Ascending aorta (tissue), 2 donors: ENCODE measurements around the gene LBR. TPM values are rescaled to one million over a fixed set of nuclear protein-coding genes. Genes with fewer than 3 reads are reported as not detected.

ENCODE experiments used
- DNase-seq, 2 donors: peaks; one replicate each; pipeline ENCODE4 v3.0.0-alpha.2; 2019; ENCODE audit warnings: low spot score in 2 of 2
- H3K27ac ChIP-seq, 2 donors: fragments of 200-600 bp; sonication (generic); one replicate each; pipeline ENCODE4 v1.5.1; 2016 to 2017; ENCODE audit warnings: mild to moderate bottlenecking in 1 of 2
- H3K27me3 ChIP-seq: fragments of 200-600 bp; sonication (generic); one replicate; pipeline ENCODE4 v1.5.1; 2017
- H3K36me3 ChIP-seq, 2 donors: fragments of 200-600 bp; sonication (generic); one replicate each; pipeline ENCODE4 v1.5.1; 2016
- H3K4me1 ChIP-seq, 2 donors: fragments of 200-600 bp; sonication (generic); one replicate each; pipeline ENCODE4 v1.5.1; 2016 to 2017; ENCODE audit warnings: mild to moderate bottlenecking in 1 of 2
- H3K4me3 ChIP-seq, 2 donors: fragments of 200-600 bp; sonication (generic); one replicate each; pipeline ENCODE4 v1.5.1; 2016 to 2017; ENCODE audit warnings: mild to moderate bottlenecking in 1 of 2
- H3K9me3 ChIP-seq, 2 donors: fragments of 200-600 bp; sonication (generic); one replicate each; pipeline ENCODE4 v1.5.1; 2016
- intact Hi-C: fragments of 100-400 bp; cut with DNase I; formaldehyde crosslinking; loops from one replicate; pipeline ENCODE4 v1.15.1; 2023
- total RNA-seq: library from RNA; depleted of rRNA; stranded (reverse); fragments of >200 nt; gene quantifications from one replicate; pipeline ENCODE4 v1.1.0, GENCODE V29; 2016
- TF ChIP-seq, protein P1 (sequence below), 3 experiments: fragments of 200-600 bp in 2 of 3; fragments of 450-650 bp in 1 of 3; sonication (generic) in 2 of 3; IDR thresholded peaks; one replicate each; pipeline ENCODE4 v1.5.1; 2016 to 2019; ENCODE audit warnings: antibody characterized with exemption in 3 of 3, mild to moderate bottlenecking in 1 of 3, moderate library complexity in 1 of 3

Gene LBR
- total RNA-seq, 1 donor from 2014 or later, result 21.1 TPM

DNA sequence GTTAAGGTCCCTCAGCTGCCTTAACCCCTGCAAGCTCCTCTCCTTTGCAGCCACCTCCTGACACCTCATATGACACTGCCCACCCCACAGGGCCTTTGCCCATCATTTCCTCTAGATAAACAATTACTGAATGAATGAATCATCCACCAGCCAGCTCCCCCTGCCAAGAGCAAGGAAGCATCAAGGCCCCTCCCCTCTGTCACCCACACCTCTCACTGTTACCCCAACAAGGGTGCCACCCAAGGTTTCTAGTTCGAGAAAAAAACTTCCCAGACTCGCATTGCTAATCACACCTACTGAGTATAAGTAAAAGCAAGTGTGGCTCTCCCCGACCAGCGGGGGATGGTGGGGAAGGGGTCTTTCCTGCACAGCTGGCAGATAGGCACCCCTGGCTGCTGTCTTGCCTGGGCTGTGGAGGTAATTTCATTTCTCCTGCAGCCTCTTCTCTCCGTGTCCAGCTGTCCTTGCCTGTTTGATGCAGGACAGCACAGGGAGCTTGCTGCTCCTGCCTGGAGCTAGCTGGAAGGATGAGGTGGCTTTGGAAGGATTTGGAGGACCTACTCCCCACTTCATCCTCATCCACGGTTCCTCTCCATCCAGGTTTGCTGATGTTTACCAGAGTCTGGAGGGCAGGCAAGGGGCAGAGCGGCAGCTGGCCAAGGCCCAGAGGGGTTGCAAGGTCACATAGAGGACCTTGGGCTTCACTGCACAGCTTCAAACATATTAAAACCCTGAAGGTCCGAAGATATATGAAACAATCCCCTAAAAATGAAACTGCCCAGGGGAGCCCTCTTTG lies 33.1 kb upstream of the LBR start:
- Histone ChIP-seq H3K27me3 (no peaks in the 10 kb centered on the region), H3K36me3 (no peaks in the 10 kb centered on the region), H3K27ac (no peak overlapping the region), H3K9me3 (no peaks in the 10 kb centered on the region), H3K4me1 (no peaks in the 10 kb centered on the region), H3K4me3 (no peak overlapping the region)
- intact Hi-C loops, result no loop called here
- no peak for DNase-seq
- TF ChIP-seq, protein P1, sequence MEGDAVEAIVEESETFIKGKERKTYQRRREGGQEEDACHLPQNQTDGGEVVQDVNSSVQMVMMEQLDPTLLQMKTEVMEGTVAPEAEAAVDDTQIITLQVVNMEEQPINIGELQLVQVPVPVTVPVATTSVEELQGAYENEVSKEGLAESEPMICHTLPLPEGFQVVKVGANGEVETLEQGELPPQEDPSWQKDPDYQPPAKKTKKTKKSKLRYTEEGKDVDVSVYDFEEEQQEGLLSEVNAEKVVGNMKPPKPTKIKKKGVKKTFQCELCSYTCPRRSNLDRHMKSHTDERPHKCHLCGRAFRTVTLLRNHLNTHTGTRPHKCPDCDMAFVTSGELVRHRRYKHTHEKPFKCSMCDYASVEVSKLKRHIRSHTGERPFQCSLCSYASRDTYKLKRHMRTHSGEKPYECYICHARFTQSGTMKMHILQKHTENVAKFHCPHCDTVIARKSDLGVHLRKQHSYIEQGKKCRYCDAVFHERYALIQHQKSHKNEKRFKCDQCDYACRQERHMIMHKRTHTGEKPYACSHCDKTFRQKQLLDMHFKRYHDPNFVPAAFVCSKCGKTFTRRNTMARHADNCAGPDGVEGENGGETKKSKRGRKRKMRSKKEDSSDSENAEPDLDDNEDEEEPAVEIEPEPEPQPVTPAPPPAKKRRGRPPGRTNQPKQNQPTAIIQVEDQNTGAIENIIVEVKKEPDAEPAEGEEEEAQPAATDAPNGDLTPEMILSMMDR (IDR thresholded peaks at IDR 0.05), result no peak

DNA sequence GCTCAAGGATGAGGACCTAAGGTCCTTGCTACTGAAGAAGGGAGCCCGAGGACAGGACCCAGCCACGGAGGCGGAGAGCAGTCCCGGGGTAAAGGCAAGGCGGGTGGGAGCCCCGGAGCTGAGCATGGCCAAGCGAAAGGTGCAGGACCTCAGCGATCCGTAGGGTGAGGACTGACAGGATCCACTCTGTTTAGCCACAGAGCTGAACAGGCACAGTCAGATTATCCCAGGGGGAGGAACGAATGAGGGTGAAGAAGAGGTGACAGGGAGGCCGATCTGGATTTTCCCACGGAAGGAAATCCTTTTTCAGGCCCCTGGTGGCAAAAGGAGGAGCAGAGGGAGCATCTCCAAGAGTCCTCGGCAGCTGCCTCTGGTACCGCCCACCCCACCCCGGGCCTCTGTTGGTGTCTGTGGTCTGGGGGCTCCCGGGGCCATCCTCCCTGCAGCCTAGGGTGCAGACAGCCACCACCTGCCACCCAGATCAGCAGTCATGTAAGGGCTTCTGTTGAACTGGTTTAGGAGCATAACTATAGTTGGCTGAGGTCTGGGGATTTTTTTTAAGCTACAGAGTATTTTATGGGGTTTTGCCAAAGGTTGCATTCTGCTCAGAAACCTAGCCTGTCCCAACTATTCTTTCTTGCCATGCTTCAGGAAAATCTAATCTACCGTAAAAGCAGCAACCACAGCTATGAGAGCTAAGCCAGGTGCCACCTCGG lies 32.3 kb upstream of the LBR start:
- no peaks in the 10 kb centered on the region for H3K4me1 ChIP-seq
- no peaks in the 10 kb centered on the region for H3K27me3 ChIP-seq
- H3K4me3 ChIP-seq, result no peak overlapping the region
- TF ChIP-seq, protein P1 (IDR thresholded peaks at IDR 0.05), result no peak
- H3K9me3 ChIP-seq, result no peaks in the 10 kb centered on the region
- H3K27ac ChIP-seq, result no peak overlapping the region
- no peak for DNase-seq
- no peaks in the 10 kb centered on the region for H3K36me3 ChIP-seq
- intact Hi-C loops, result no loop called here

DNA sequence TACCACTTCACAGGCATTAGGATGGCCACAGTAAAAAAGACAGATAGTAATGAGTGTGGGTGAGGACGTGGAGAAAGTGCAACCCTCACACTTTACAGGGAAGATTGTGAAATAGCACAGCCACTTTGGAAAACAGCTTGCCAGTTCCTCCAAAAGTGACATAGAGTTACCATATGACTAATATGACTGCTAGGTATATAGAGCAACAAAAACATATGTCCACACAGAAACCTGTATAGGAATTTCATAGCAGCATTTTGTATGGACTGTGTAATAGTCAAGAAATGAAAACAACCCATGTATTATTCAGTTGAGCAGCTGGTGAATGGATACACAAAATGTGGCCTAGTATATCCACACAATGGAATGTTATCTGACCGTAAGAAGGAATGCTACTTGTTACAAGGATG lies 30.4 kb upstream of the LBR start:
- Histone ChIP-seq H3K36me3 (no peaks in the 10 kb centered on the region), H3K9me3 (no peaks in the 10 kb centered on the region), H3K27ac (no peak overlapping the region), H3K4me1 (peaks cover 2 to 5% of the 10 kb centered on the region in 2 donors), H3K27me3 (no peaks in the 10 kb centered on the region), H3K4me3 (no peak overlapping the region)
- TF ChIP-seq, protein P1 (IDR thresholded peaks at IDR 0.05), result no peak
- intact Hi-C loops, result no loop called here
- no peak for DNase-seq

DNA sequence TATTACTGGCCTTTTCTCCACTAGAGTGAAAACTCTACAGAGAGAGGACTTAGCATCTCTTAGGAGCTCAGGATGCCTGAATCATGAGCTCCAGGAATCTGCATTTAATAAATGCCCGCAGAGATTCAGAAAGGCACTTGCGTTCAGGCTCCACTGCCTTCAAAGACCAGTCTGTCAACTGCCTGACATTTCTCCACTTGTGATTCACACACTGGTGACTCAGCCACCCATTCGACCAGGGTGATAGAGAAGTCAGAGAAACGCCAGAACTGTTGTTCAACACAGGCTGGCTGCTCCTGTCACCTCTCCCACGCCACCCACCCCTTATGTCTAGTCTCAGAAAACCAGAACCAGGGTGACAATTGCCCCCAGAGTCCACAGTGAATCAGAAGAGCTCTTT lies 26.9 kb upstream of the LBR start:
- DNase-seq, result peak; percentile 63 to 80
- H3K27ac ChIP-seq, result no peak overlapping the region

DNA sequence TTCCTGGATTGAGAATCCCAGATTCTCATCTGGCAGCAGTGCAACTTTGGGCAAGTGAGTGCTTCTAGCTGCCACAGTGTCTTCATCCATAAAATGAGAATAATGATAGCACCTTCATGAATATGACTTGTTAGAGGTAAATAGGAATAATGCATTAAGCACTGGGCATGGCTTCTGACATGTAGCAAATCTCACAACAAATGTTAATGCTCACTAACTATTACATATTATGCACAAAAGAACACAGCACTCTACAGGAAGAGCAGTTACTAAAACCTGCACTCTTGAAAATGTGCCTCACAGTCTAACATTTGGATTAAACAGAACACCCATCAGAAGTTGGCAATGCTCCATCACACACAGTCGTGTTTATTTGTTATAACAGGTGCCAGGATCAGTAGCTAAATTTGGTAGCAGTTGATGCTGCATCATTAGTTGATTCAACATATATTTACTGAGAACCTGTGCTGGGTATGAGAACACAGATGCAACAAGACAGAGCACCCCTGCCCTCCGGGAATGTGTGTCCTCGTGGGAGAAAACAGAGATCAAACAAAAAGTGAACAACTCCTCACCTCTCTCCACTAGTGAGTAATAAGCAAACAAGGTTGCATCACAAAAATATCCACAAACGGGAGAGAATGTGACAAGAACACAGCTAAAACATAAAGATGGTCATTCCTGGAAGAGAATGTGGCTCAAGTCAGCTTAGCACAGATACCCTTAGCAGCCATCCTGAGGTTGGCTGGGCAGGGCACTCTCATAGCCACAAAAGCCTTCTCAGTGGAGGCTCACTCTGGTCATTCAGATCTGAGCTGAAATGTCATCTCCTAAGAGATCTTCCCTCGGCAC lies 26.2 kb upstream of the LBR start:
- intact Hi-C loops, result no loop called here
- no peak for DNase-seq
- Histone ChIP-seq H3K36me3 (no peaks in the 10 kb centered on the region), H3K27me3 (no peaks in the 10 kb centered on the region), H3K27ac (no peak overlapping the region), H3K4me1 (peaks cover 2 to 5% of the 10 kb centered on the region in 2 donors), H3K9me3 (no peaks in the 10 kb centered on the region), H3K4me3 (no peak overlapping the region)
- TF ChIP-seq, protein P1 (IDR thresholded peaks at IDR 0.05), result no peak

More for the DNA sequence above, 26.9 kb upstream of the LBR start:
- H3K4me3 ChIP-seq, result no peak overlapping the region
- H3K36me3 ChIP-seq, result no peaks in the 10 kb centered on the region
- no peaks in the 10 kb centered on the region for H3K27me3 ChIP-seq
- H3K9me3 ChIP-seq, result no peaks in the 10 kb centered on the region
- peaks cover 2 to 5% of the 10 kb centered on the region in 2 donors for H3K4me1 ChIP-seq
- intact Hi-C loops, result no loop called here
- TF ChIP-seq, protein P1 (IDR thresholded peaks at IDR 0.05), result no peak
